HG02981 (cell line): Measurements from ENCODE around the gene NTF3.

Experiments
- ATAC-seq: cut with Tn5 transposase; IDR thresholded peaks from one replicate; pipeline ENCODE4 v1.9.1; 2021; ENCODE audit warnings: mild to moderate bottlenecking, moderate library complexity; ENCODE audit not compliant: unreplicated experiment

NTF3 gene

GRCh38 chr12:5432011-5432400 is at the start of gene NTF3:
Gene NTF3, plus strand, starts transcription at chr12:5432108. Its CDS starts 217 bp downstream, at chr12:5432325.
- no peak for ATAC-seq

GRCh38 chr12:5384015-5384414 is 47.9 kb upstream of the NTF3 start:
- no peak for ATAC-seq

- ATAC-seq: no peak
Measured at GRCh38 chr12:5388581-5389535, 43.0 kb upstream of the NTF3 start.

DNA sequence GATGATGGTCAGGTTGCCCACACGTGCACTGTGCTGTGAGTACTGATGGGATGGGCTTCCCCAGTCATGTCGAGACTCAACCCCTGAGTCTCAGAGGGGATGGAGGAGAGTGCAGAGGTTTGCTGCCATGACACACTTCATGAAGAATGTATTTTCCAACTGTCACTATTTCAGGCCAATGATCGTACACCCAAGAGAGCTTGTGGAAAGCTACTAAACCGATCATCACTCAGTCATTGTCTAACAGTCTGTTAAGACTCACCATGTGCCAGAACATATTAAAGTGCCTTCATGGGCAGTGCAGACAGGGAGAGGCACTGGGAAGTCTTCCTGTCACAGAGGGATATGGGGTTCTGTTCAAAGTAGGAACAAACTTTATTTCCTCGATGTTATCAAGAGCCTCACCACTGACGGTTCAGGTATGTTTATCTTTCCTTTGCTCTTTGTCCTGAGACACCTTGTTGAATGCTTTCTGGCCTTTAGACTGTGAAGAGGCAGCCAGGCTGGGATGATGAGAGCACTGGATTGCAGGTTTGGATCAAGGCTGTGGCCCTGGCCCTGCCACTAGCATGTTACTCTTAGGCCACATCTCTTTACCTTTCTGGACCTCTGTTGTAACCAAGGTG is 41.6 kb upstream of the NTF3 start:
- no peak for ATAC-seq

- no peak for ATAC-seq
Measured at GRCh38 chr12:5391653-5392052, 40.3 kb upstream of the NTF3 start.

GRCh38 chr12:5392961-5393360 is 38.9 kb upstream of the NTF3 start:
- ATAC-seq: no peak

- no peak for ATAC-seq
Measured at GRCh38 chr12:5395443-5396271, 36.3 kb upstream of the NTF3 start.

DNA sequence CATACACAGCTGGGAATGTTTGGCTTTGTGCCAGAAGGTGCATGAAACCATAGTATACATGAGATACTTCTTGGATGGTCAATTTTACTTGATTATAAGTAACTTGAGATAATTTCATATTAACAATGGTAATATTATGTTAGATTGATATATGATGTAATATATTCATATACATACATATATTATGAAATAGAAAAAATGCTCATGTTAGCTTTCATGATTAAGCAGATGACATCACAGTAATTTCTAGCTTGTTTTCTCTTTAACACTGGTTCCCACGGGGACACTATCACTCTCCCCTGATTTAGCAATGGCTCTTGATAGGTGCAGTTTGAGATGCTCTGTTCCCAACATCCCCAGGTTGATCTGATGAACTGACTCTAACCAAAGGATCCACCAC is 35.4 kb upstream of the NTF3 start:
- no peak for ATAC-seq

- ATAC-seq: no peak
Measured at GRCh38 chr12:5399266-5399665, 32.6 kb upstream of the NTF3 start.

DNA sequence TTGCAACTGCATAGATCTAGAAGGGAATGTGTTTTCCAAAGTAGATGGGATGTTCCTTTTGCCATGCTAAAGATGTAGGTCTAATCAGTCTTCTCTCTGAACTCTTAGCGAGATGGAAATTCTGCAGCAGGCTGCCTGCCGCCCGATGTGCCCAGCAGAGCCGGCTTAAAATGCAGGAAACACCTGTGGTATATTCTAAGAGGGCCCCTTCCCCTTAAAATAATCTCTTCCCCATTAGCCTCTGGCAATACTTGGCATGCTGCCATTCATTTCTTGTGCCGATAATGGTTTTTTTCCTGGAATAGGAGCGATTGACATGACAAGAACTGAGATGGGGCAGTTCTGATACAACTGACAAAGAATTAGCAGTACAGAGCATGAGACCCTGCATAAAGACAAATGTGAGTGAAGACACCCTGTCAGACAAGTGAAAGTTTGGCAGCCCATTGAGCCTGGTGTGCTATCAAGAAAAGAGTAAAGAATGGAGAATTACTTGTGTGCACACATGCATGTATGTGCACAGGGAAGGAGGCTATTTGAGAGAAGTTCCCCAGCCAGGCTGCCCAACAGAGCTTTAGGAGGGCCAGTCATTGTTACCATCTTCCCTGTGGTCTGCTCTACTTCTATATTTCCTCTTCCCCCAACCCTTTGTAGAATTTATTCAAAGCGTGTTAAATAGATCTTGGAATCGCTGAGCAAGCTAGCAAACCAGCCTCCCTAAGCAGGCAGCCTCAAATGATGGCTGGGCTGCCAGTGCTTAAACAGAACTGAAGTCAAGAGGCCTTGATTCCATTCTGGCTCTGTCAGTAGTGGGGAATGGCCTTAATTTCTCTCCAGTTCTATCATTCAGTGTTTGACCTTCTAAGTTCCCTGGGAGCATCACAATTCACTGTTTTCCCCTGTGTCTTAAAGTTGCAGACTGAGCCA is 29.6 kb upstream of the NTF3 start:
- ATAC-seq: no peak

DNA sequence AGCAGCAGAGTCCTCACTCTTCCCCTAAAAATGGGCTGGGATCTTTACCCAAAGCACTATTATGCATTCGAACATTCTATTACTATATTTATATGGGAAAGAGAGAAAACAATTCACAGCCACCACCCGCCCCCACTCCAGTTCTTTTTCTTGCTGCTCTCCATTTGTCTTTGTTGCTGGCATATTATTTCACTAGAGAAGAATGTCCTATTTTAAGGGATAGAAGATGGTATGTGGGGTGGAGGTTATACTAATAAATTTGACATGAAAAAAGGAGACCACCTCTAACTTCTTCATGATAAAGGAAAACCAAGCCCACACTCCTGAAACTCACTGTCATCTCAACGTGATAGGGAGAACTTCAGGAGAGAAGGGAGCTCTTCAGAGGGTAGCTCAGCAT is 28.5 kb upstream of the NTF3 start:
- no peak for ATAC-seq

- ATAC-seq: no peak
Measured at GRCh38 chr12:5407034-5407856, 24.7 kb upstream of the NTF3 start.

GRCh38 chr12:5409619-5410018 is 22.3 kb upstream of the NTF3 start:
- no peak for ATAC-seq

GRCh38 chr12:5416571-5416970 is 15.3 kb upstream of the NTF3 start:
- ATAC-seq: no peak

GRCh38 chr12:5417500-5417899 is 14.4 kb upstream of the NTF3 start:
- no peak for ATAC-seq

GRCh38 chr12:5428332-5429221 is 3.3 kb upstream of the NTF3 start:
- no peak for ATAC-seq

DNA sequence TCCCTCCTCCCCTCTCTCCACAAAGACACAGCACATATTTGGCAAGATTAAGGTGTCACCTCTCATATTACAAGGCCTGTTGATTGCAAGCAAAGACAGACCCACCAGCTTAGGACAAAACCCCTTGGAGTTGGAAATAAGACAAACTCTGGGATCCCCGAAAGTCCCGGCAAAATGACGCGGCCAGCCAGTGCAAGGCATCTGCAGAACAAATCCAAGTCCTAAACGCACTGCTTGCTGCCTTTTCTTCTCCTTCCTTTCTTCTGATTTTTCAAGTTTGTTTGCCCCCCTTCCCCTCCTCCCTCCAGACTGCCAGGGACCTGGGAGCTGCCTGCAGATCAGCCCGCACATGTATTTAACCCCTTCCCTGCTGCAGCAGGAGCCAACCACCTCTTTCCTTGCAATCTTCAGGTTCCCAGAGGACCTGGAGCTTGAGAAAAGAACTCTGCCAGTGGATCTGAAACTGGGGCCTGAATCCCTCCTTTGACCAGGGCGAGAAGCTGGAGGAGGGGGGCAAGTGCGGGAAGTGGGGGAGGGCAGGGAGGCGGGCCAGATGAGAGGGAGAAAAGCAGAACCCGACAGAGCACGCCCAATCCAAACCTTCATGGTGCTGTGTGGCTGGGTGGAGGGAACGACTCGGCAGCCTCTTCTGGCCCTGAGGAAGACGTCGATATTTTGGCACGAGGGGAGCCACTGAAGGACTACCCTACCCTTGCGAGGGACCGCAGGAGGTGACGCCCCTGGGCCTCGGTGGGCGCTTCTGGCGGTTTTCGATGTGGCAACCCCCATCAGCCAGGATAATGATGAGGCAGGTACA is 2.0 kb upstream of the NTF3 start:
- ATAC-seq: no peak
